RWPE1 (cell line): ENCODE data around the gene MPPED2.

ENCODE experiments used
- CTCF ChIA-PET: fragments of 350-600 bp; sonication (Branson Sonifier 250); formaldehyde crosslinking; extraction: SDS; loops from one replicate; lab custom pipeline; 2021; lab: Yijun Ruan, JAX
- POLR2A ChIA-PET: fragments of 400-600 bp; formaldehyde crosslinking; extraction: SDS; loops from one replicate; lab custom pipeline; 2020; ENCODE audit warnings: antibody characterized with exemption; ENCODE audit not compliant: low non-redundant PET; lab: Yijun Ruan, JAX
- DNase-seq: peaks from one replicate; pipeline ENCODE4 v3.0.0; 2012; ENCODE audit warnings: low spot score
- H3K27ac ChIP-seq: fragments of 450-650 bp; 2 replicates; pipeline ENCODE4 v1.5.1; 2017
- TF ChIP-seq, protein P1 (sequence below): fragments of 450-650 bp; conservative IDR thresholded peaks from 2 replicates; pipeline ENCODE4 v1.5.1; 2017; ENCODE audit warnings: low read depth, mild to moderate bottlenecking

Gene MPPED2

GRCh38 chr11:30481330-30481729 is 104.8 kb downstream of the MPPED2 start:
- no peak for DNase-seq
- TF ChIP-seq, protein P1, sequence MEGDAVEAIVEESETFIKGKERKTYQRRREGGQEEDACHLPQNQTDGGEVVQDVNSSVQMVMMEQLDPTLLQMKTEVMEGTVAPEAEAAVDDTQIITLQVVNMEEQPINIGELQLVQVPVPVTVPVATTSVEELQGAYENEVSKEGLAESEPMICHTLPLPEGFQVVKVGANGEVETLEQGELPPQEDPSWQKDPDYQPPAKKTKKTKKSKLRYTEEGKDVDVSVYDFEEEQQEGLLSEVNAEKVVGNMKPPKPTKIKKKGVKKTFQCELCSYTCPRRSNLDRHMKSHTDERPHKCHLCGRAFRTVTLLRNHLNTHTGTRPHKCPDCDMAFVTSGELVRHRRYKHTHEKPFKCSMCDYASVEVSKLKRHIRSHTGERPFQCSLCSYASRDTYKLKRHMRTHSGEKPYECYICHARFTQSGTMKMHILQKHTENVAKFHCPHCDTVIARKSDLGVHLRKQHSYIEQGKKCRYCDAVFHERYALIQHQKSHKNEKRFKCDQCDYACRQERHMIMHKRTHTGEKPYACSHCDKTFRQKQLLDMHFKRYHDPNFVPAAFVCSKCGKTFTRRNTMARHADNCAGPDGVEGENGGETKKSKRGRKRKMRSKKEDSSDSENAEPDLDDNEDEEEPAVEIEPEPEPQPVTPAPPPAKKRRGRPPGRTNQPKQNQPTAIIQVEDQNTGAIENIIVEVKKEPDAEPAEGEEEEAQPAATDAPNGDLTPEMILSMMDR, result no peak
- POLR2A ChIA-PET, result no interaction called here
- CTCF ChIA-PET, result interaction anchor here (0.7 kb wide), 1 partner anchor 231 kb away, joined by 3 read pairs; no protein-coding TSS in a partner anchor
- H3K27ac ChIP-seq, result no peak overlapping the region

- DNase-seq, result no peak
- ChIA-PET POLR2A (interaction anchor here (0.5 kb wide), 1 partner anchor 618 kb away, joined by 3 read pairs; no protein-coding TSS in a partner anchor), CTCF (interaction anchor here (0.6 kb wide), 1 partner anchor 401 kb away, joined by 3 read pairs; no protein-coding TSS in a partner anchor)
- TF ChIP-seq, protein P1, result no peak
- no peak overlapping the region for H3K27ac ChIP-seq
These were observed 106.3 kb downstream of the MPPED2 start for GRCh38 chr11:30479899-30480298.

- CTCF ChIA-PET, result no interaction called here
- POLR2A ChIA-PET, result no interaction called here
- H3K27ac ChIP-seq, result no peak overlapping the region
- DNase-seq, result no peak
- TF ChIP-seq, protein P1, result no peak
These were observed 107.2 kb downstream of the MPPED2 start for GRCh38 chr11:30478923-30479322.

- POLR2A ChIA-PET, result no interaction called here
- CTCF ChIA-PET, result interaction anchor here (0.6 kb wide), 2 partner anchors 94 to 304 kb away, joined by 6 to 7 read pairs; no protein-coding TSS in a partner anchor
- DNase-seq, result no peak
These were observed 109.1 kb downstream of the MPPED2 start for GRCh38 chr11:30477061-30477460.

DNA sequence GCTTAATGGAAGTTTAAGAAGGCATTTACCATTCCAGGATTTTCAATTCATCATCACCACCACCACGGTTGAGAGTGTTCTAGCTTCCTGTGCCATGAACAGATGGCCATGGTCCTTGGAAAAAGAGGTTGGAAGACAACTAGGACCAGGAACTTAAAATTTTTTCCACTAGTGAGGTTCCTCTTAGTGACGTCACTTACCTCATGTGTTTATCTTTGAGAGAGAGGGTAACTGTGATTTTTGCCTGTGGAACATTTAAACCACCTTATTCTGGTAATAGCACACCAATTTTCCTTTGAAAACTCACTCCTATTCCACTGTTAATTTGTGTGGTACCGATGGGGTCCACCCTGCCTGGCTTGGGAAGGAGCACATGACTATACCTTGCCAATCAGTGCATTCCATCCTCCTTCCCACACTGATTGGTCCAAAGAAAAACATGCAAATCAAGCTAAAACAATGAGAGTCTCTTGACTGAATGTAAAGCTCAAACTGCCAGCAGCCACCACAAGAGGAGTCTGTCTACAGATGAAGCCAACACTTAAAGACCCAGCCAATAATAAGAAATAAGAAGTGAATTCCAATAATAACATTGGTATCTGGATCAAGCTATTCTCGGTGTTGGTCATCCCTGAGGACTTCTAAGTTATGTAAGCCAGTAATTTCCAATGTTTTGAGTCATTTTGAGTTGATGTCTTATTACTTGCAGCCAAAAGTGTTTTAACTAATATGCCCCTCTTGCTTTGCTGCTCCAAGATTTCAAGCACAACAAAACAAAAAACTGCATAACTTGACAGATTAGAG is 111.8 kb downstream of the MPPED2 start:
- no peak overlapping the region for H3K27ac ChIP-seq
- POLR2A ChIA-PET, result no interaction called here
- TF ChIP-seq, protein P1, result no peak
- CTCF ChIA-PET, result no interaction called here
- DNase-seq, result no peak

More at GRCh38 chr11:30477061-30477460, 109.1 kb downstream of the MPPED2 start:
- TF ChIP-seq, protein P1, result no peak
- H3K27ac ChIP-seq, result no peak overlapping the region

GRCh38 chr11:30471244-30471643 is 114.9 kb downstream of the MPPED2 start:
- POLR2A ChIA-PET, result no interaction called here
- no peak for DNase-seq
- CTCF ChIA-PET, result no interaction called here
- no peak overlapping the region for H3K27ac ChIP-seq
- TF ChIP-seq, protein P1, result no peak
